ENCODE data around the gene TGFB3. TPM values are rescaled to one million over a fixed set of nuclear protein-coding genes. Genes with fewer than 3 reads are reported as not detected.

TGFB3 gene
- total and polyA plus RNA-seq, 2 of the 13 experiments (the other 11 are each of a cell fraction or from before 2014, with no cell fraction given): 1.4 to 2.5 TPM

GRCh38 chr14:75981426-75982265 lies at the start of gene TGFB3 (continued):
- TF ChIP-seq PATZ1 (CRISPR knock-in tag; IDR thresholded peaks at IDR 0.05): peak; percentile 54
- TF ChIP-seq KDM5A (IDR thresholded peaks at IDR 0.05; ENCODE audit: borderline replicate concordance, low read length): no peak
- TF ChIP-seq KAT8 (CRISPR knock-in tag; IDR thresholded peaks at IDR 0.05): 0 out of 2 replicates have a peak, but pooled peaks have one; percentile 9
- no peak for TF ChIP-seq ZNF556 (CRISPR knock-in tag; IDR thresholded peaks at IDR 0.05; ENCODE audit: borderline replicate concordance)
- TF ChIP-seq ZNF281 (CRISPR knock-in tag; IDR thresholded peaks at IDR 0.05; ENCODE audit: borderline replicate concordance): peak; percentile 51; the same call in 1 of the 2 replicates
- no peak for TF ChIP-seq ZFAT (CRISPR knock-in tag; conservative IDR thresholded peaks at IDR 0.05)
- TF ChIP-seq RFX3 (CRISPR knock-in tag; IDR thresholded peaks at IDR 0.05): no peak
- TF ChIP-seq ZNF547 (CRISPR knock-in tag; IDR thresholded peaks at IDR 0.05): peak; percentile 64; the same call in 1 of the 2 replicates
- no peak for TF ChIP-seq PAX8 (CRISPR knock-in tag; IDR thresholded peaks at IDR 0.05; ENCODE audit: borderline replicate concordance)
- TF ChIP-seq ZNF678 (CRISPR knock-in tag; IDR thresholded peaks at IDR 0.05): no peak
- no peak for TF ChIP-seq SIN3B (IDR thresholded peaks at IDR 0.05; ENCODE audit: low read length)
- no peak for TF ChIP-seq CHCHD3 (CRISPR knock-in tag; IDR thresholded peaks at IDR 0.05)
- no peak for TF ChIP-seq HNF1B (CRISPR knock-in tag; IDR thresholded peaks at IDR 0.05)
- TF ChIP-seq ZNF101 (CRISPR knock-in tag; IDR thresholded peaks at IDR 0.05; ENCODE audit: borderline replicate concordance, low read depth): no peak
- TF ChIP-seq ZNF513 (CRISPR knock-in tag; conservative IDR thresholded peaks at IDR 0.05): no peak
- TF ChIP-seq ZBTB1 (CRISPR knock-in tag; IDR thresholded peaks at IDR 0.05; ENCODE audit: borderline replicate concordance): no peak
- no peak for TF ChIP-seq ATF7-NPFF (CRISPR knock-in tag; IDR thresholded peaks at IDR 0.05; ENCODE audit: low read depth)
- TF ChIP-seq ZSCAN12 (CRISPR knock-in tag; IDR thresholded peaks at IDR 0.05): no peak
- TF ChIP-seq MBNL3 (CRISPR knock-in tag; conservative IDR thresholded peaks at IDR 0.05): no peak
- no peak for TF ChIP-seq ZSCAN21 (CRISPR knock-in tag; IDR thresholded peaks at IDR 0.05; ENCODE audit: borderline replicate concordance)
- TF ChIP-seq SP1 (IDR thresholded peaks at IDR 0.05): no peak
- no peak for TF ChIP-seq SP1 (CRISPR knock-in tag; IDR thresholded peaks at IDR 0.05)
- TF ChIP-seq NR2F2 (IDR thresholded peaks at IDR 0.05; ENCODE audit: borderline replicate concordance, low read depth): no peak
